ENCODE measurements around the gene ROR1.

Gene ROR1

GRCh38 chr1:64162804-64163203 lies 389.0 kb downstream of the ROR1 start:
- no peaks in the 10 kb centered on the region for H3K36me3 ChIP-seq (ENCODE audit: insufficient read depth, low read length)
- no peak overlapping the region for H3K27ac ChIP-seq
- no peak overlapping the region for H3K4me3 ChIP-seq
- TF ChIP-seq FOXP2 (optimal IDR thresholded peaks at IDR 0.05; ENCODE audit: control extremely low read depth, extremely low read length, insufficient read depth) = no peak
- TF ChIP-seq POLR2AphosphoS5 (IDR thresholded peaks at IDR 0.05; ENCODE audit: borderline replicate concordance, low read depth, low read length) = no peak
- no peak for TF ChIP-seq EZH2 (IDR thresholded peaks at IDR 0.05)
- DNase-seq (ENCODE audit: low read depth, low spot score) = no peak
- no peaks in the 10 kb centered on the region for H3K9me3 ChIP-seq (ENCODE audit: low read depth, low read length)
- no peak overlapping the region for H3K9ac ChIP-seq (ENCODE audit: insufficient read length)

- TF ChIP-seq POLR2AphosphoS5 (IDR thresholded peaks at IDR 0.05; ENCODE audit: borderline replicate concordance, low read depth, low read length) (no peak), FOXP2 (optimal IDR thresholded peaks at IDR 0.05; ENCODE audit: control extremely low read depth, extremely low read length, insufficient read depth) (no peak), EZH2 (IDR thresholded peaks at IDR 0.05) (no peak)
- H3K9ac ChIP-seq (ENCODE audit: insufficient read length) = no peak overlapping the region
- H3K4me3 ChIP-seq = no peak overlapping the region
- H3K36me3 ChIP-seq (ENCODE audit: insufficient read depth, low read length) = no peaks in the 10 kb centered on the region
- H3K9me3 ChIP-seq (ENCODE audit: low read depth, low read length) = no peaks in the 10 kb centered on the region
- no peak overlapping the region for H3K27ac ChIP-seq
- no peak for DNase-seq (ENCODE audit: low read depth, low spot score)
These were observed 389.6 kb downstream of the ROR1 start for GRCh38 chr1:64163431-64163830.

- Histone ChIP-seq H3K9me3 (ENCODE audit: low read depth, low read length) (no peaks in the 10 kb centered on the region), H3K36me3 (ENCODE audit: insufficient read depth, low read length) (no peaks in the 10 kb centered on the region), H3K27ac (no peak overlapping the region), H3K9ac (ENCODE audit: insufficient read length) (no peak overlapping the region), H3K4me3 (no peak overlapping the region)
- no peak for DNase-seq (ENCODE audit: low read depth, low spot score)
- TF ChIP-seq FOXP2 (optimal IDR thresholded peaks at IDR 0.05; ENCODE audit: control extremely low read depth, extremely low read length, insufficient read depth) (no peak), POLR2AphosphoS5 (IDR thresholded peaks at IDR 0.05; ENCODE audit: borderline replicate concordance, low read depth, low read length) (no peak), EZH2 (IDR thresholded peaks at IDR 0.05) (no peak)
These were observed 390.2 kb downstream of the ROR1 start for GRCh38 chr1:64163970-64164369.

- no peak overlapping the region for H3K4me3 ChIP-seq
- DNase-seq (ENCODE audit: low read depth, low spot score) = no peak
- no peaks in the 10 kb centered on the region for H3K36me3 ChIP-seq (ENCODE audit: insufficient read depth, low read length)
- no peak overlapping the region for H3K27ac ChIP-seq
- no peaks in the 10 kb centered on the region for H3K9me3 ChIP-seq (ENCODE audit: low read depth, low read length)
- TF ChIP-seq POLR2AphosphoS5 (IDR thresholded peaks at IDR 0.05; ENCODE audit: borderline replicate concordance, low read depth, low read length) (no peak), EZH2 (IDR thresholded peaks at IDR 0.05) (no peak)
- H3K9ac ChIP-seq (ENCODE audit: insufficient read length) = no peak overlapping the region
These were observed 392.8 kb downstream of the ROR1 start for GRCh38 chr1:64166629-64167028.

- TF ChIP-seq POLR2AphosphoS5 (IDR thresholded peaks at IDR 0.05; ENCODE audit: borderline replicate concordance, low read depth, low read length) (no peak), FOXP2 (optimal IDR thresholded peaks at IDR 0.05; ENCODE audit: control extremely low read depth, extremely low read length, insufficient read depth) (no peak), EZH2 (IDR thresholded peaks at IDR 0.05) (no peak)
- no peak overlapping the region for H3K4me3 ChIP-seq
- no peak overlapping the region for H3K9ac ChIP-seq (ENCODE audit: insufficient read length)
- H3K36me3 ChIP-seq (ENCODE audit: insufficient read depth, low read length) = no peaks in the 10 kb centered on the region
- DNase-seq (ENCODE audit: low read depth, low spot score) = no peak
- H3K9me3 ChIP-seq (ENCODE audit: low read depth, low read length) = no peaks in the 10 kb centered on the region
- no peak overlapping the region for H3K27ac ChIP-seq
These were observed 393.4 kb downstream of the ROR1 start for GRCh38 chr1:64167176-64167575.

- H3K4me3 ChIP-seq = no peak overlapping the region
- no peak overlapping the region for H3K9ac ChIP-seq (ENCODE audit: insufficient read length)
- H3K27ac ChIP-seq = no peak overlapping the region
- TF ChIP-seq FOXP2 (optimal IDR thresholded peaks at IDR 0.05; ENCODE audit: control extremely low read depth, extremely low read length, insufficient read depth) = no peak
- no peak for TF ChIP-seq EZH2 (IDR thresholded peaks at IDR 0.05)
- TF ChIP-seq POLR2AphosphoS5 (IDR thresholded peaks at IDR 0.05; ENCODE audit: borderline replicate concordance, low read depth, low read length) = no peak
- no peak for DNase-seq (ENCODE audit: low read depth, low spot score)
- no peaks in the 10 kb centered on the region for H3K36me3 ChIP-seq (ENCODE audit: insufficient read depth, low read length)
- H3K9me3 ChIP-seq (ENCODE audit: low read depth, low read length) = no peaks in the 10 kb centered on the region
These were observed 397.4 kb downstream of the ROR1 start for GRCh38 chr1:64171246-64171645.

GRCh38 chr1:64171797-64172281 lies 398.0 kb downstream of the ROR1 start:
- Histone ChIP-seq H3K27ac (peak overlapping the region; percentile 64; the same call in 1 of the 2 replicates), H3K9me3 (ENCODE audit: low read depth, low read length) (no peaks in the 10 kb centered on the region), H3K36me3 (ENCODE audit: insufficient read depth, low read length) (no peaks in the 10 kb centered on the region), H3K9ac (ENCODE audit: insufficient read length) (no peak overlapping the region), H3K4me3 (peak overlapping the region; percentile 16; the same call in 1 of the 2 replicates)
- DNase-seq (ENCODE audit: low read depth, low spot score) = peak; percentile 79
- no peak for TF ChIP-seq EZH2 (IDR thresholded peaks at IDR 0.05)
- peak; percentile 46; the same call in 1 of the 2 replicates for TF ChIP-seq POLR2AphosphoS5 (IDR thresholded peaks at IDR 0.05; ENCODE audit: borderline replicate concordance, low read depth, low read length)

GRCh38 chr1:64172458-64172983 lies 398.7 kb downstream of the ROR1 start:
- Histone ChIP-seq H3K27ac (peak overlapping the region; percentile 64; the same call in 1 of the 2 replicates), H3K9ac (ENCODE audit: insufficient read length) (no peak overlapping the region), H3K36me3 (ENCODE audit: insufficient read depth, low read length) (no peaks in the 10 kb centered on the region), H3K9me3 (ENCODE audit: low read depth, low read length) (no peaks in the 10 kb centered on the region), H3K4me3 (peak overlapping the region; percentile 52)
- peak; percentile 80 for DNase-seq (ENCODE audit: low read depth, low spot score)
- TF ChIP-seq FOXP2 (optimal IDR thresholded peaks at IDR 0.05; ENCODE audit: control extremely low read depth, extremely low read length, insufficient read depth) (no peak), EZH2 (IDR thresholded peaks at IDR 0.05) (no peak), POLR2AphosphoS5 (IDR thresholded peaks at IDR 0.05; ENCODE audit: borderline replicate concordance, low read depth, low read length) (peak; percentile 61; the same call in 1 of the 2 replicates)

Data from SK-N-MC (cell line).